GM13977 (cell line): ENCODE measurements around the gene CDC42SE2.

Experiments
- DNase-seq: peaks from one replicate; pipeline ENCODE4 v3.0.0; 2012; ENCODE audit warnings: low spot score
- CTCF ChIP-seq: IDR thresholded peaks from 2 replicates; pipeline ENCODE4 v1.5.1; 2012; ENCODE audit warnings: mild to moderate bottlenecking, control low read depth; ENCODE audit not compliant: insufficient read depth; ENCODE audit errors: extremely low read depth, missing control alignments
- in situ Hi-C: fragments of 300-500 bp; cut with MboI; formaldehyde crosslinking; loops from one replicate; pipeline ENCODE4 v1.12.0; 2022; ENCODE audit warnings: low sequenced_read_pairs, low pct_unique_long_range_greater_than_20kb, mixed read lengths, inconsistent platforms; ENCODE audit not compliant: unreplicated experiment

CDC42SE2 gene

DNA sequence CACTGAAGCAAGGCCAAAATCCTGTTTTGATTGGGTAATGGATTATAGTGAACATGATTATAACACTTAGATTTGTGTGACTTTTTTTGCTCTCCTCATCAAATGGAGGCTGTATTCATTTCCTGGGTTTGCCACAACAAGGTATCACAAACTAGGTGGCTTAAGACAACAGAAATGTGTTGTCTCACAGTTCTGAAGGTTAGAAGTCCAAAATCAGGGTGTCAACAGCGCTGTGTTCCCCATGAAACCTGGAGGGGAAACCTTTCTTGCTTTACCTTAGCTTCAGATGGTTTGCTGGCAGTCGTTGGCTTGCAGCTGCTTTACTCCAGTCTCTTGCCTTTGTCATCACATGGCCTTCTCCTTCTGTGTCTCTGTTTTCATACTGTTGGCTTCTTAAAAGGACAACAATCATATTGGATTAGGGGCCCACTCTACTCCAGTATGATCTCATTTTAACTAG lies 32.4 kb downstream of the CDC42SE2 start:
- in situ Hi-C loops, result no loop called here
- TF ChIP-seq CTCF, result no peak
- no peak for DNase-seq

- no peak for TF ChIP-seq CTCF
- DNase-seq, result no peak
- in situ Hi-C loops, result no loop called here
Observed at GRCh38 chr5:131297886-131298285, 34.0 kb downstream of the CDC42SE2 start.

DNA sequence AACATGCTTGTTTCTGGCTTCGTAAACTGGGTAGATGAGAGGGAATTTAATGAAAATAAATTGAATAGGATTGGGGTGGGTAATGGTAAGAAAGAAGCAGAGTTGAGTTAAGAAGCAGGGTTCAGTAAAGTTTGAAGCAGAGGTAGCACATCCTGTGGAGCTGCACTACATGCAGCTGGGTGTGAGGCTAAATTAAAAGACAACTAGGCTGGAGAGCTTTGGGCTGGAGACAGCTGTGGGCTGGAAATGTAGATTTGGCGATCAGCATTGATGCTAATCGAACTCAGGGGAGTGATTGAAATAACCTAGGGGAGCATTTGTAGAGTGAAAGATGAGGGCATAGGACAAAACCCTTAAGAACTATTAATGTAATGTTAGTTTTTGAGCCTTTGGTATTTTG lies 35.6 kb downstream of the CDC42SE2 start:
- no peak for TF ChIP-seq CTCF
- DNase-seq, result no peak
- in situ Hi-C loops, result no loop called here

DNA sequence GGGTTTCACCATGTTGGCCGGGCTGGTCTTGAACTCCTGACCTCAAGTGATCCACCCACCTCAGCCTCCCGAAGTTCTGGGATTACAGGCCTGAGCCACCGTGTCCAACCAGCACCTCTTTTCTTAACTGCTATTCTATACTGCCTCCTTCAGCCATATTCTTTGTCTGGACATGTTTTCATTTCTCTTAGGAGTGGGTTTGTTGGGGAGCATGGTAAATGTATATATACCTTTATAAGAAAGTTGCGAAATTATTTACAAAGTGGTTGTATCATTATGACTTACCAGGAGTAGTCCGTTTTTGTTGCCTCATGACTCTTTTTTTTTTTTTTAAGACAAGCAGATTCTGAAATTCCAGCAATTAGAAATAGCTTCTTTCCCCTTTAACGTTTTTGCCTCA lies 38.7 kb downstream of the CDC42SE2 start:
- in situ Hi-C loops, result no loop called here

DNA sequence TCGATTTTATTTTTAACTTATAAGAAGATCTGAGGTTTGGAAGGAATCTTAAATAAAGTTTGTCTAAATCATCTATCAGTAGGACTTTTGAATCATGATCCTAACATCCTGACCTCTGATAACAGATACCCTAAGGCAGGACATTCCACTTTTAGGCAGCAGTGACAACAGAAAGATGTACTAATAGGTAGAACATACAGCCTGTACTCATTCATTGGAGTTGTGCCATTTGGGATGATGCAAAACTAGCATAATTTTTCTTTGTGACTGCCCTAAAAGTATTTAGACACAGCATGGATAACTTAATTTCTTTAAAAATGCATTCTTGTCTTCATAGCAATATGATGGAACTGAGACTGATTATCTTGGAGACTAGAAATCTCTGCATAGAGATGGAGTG lies 39.7 kb downstream of the CDC42SE2 start:
- in situ Hi-C loops, result no loop called here
- TF ChIP-seq CTCF, result no peak
- DNase-seq, result no peak

More for the DNA sequence above, 38.7 kb downstream of the CDC42SE2 start:
- no peak for DNase-seq
- TF ChIP-seq CTCF, result no peak

- TF ChIP-seq CTCF, result no peak
- no peak for DNase-seq
- in situ Hi-C loops, result no loop called here
Observed at GRCh38 chr5:131304414-131304813, 40.6 kb downstream of the CDC42SE2 start.
